ENCODE data around the gene NT5C. TPM values are rescaled to one million over a fixed set of nuclear protein-coding genes. Genes with fewer than 3 reads are reported as not detected.
A peak's percentile ranks its signal among the peaks of the same experiment; 100 is the strongest.

NT5C gene
- total RNA-seq, 4 donors from 2014 or later: 151 to 176 (median 156) TPM

DNA sequence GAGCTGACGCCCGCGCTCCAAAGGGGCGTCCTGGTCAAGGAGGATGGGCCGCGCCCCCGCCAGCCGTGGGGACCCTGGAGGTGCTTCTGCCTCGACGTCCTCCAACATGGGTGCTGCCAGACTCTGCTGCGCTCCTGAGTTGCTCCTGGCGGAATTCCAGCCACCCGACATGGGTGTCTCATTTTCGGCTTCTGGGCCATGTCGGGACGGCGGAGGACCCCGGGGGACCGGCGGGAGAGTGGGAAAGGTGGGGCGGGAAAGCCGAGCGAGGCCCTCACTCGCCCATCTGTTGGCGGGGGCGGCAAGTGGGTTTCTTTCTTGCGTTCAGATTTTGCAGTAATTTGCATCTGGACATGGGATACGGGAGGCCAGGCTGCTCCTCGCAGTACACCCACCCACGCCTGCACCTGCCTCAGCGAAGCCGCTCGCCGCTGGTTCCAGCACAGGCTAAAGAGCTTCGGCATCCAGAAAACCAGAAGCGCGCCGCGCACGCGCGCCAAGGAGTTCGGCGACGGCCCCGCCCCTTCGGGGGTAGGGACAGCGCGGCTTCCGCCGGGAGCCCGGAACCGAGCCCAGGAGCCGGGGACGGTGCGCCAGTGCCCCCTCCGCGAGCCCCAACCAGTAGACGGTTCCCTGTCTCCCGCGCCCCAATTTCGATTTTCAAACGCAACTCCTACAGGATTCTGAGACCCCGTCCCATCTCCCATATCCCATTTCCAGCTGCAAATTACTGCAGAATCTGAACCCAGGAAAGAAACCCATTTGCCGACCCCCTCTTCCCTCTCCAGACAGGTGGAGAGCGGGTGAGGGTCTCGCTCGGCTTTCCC lies 21.9 kb downstream of the NT5C start, which contains the start of gene ARMC7:
Gene ARMC7, plus strand, starts transcription at position 563 of the 827 bp plus-strand sequence. CDS start 320 bp downstream, outside the sequence.
- TF ChIP-seq, protein P1, sequence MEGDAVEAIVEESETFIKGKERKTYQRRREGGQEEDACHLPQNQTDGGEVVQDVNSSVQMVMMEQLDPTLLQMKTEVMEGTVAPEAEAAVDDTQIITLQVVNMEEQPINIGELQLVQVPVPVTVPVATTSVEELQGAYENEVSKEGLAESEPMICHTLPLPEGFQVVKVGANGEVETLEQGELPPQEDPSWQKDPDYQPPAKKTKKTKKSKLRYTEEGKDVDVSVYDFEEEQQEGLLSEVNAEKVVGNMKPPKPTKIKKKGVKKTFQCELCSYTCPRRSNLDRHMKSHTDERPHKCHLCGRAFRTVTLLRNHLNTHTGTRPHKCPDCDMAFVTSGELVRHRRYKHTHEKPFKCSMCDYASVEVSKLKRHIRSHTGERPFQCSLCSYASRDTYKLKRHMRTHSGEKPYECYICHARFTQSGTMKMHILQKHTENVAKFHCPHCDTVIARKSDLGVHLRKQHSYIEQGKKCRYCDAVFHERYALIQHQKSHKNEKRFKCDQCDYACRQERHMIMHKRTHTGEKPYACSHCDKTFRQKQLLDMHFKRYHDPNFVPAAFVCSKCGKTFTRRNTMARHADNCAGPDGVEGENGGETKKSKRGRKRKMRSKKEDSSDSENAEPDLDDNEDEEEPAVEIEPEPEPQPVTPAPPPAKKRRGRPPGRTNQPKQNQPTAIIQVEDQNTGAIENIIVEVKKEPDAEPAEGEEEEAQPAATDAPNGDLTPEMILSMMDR (IDR thresholded peaks at IDR 0.05): peak in 1 of 6 experiments; percentile 4
- TF ChIP-seq POLR2A (IDR thresholded peaks at IDR 0.05): peak; percentile 85 to 88
- Histone ChIP-seq H3K9me3 (no peaks in the 10 kb centered on the region), H3K4me1 (peaks cover 0 to 28% (median 6%) of the 10 kb centered on the region in 4 donors), H3K36me3 (no peaks in the 10 kb centered on the region), H3K27ac (peak within 1 kb of the TSS; percentile 81 to 87 (median 84)), H3K4me3 (peak within 1 kb of the TSS; percentile 69 to 87 (median 78)), H3K27me3 (no peaks in the 10 kb centered on the region)
- DNase-seq: peak; percentile 85 to 96 (median 95)

DNA sequence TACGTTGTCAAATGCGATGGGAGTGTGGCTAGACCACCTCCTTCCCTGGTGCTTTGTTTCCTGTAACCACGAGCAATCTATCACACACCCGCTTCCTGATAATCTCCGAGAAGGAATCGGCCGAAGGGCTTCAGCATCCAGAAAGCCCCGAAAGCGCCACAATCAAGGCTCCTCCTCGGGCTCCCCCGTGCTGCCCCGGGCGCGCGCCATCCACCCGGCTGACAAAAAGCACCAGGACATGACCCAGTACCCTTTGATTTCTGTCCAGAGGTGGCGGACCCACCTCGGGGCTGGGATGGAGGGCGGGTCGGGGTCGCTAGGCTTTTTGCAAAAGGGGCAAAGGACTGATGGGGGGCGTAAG lies 22.5 kb downstream of the NT5C start:
- no peak for DNase-seq
- TF ChIP-seq, protein P1 (IDR thresholded peaks at IDR 0.05): no peak
- no peak for TF ChIP-seq POLR2A (IDR thresholded peaks at IDR 0.05)
- Histone ChIP-seq H3K36me3 (no peaks in the 10 kb centered on the region), H3K27me3 (no peaks in the 10 kb centered on the region), H3K4me3 (peak overlapping the region; percentile 69 to 87 (median 78)), H3K27ac (peak overlapping the region in 1 of 4 donors; percentile 87), H3K9me3 (no peaks in the 10 kb centered on the region), H3K4me1 (peaks cover 0 to 24% (median 5%) of the 10 kb centered on the region in 4 donors)

DNA sequence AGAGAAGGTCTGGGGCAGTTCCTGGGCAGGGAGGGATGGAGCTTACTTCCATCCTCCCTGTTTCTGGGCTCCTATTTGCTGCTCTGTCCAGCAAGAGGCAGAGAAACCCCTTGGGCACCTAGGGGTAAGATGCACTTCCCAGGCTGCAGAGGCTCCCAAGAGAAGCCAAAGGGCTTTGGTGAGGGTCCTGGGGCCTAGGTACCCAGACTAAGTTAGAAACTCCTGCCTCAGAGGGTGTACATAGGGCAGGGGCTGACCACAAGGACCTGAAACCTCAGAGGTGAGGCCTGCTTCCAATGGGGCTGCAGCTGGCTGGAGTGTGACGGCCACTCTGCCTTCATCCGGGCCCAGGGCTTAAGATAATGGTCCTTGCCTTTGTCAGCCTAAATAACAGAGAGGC lies 23.3 kb downstream of the NT5C start:
- Histone ChIP-seq H3K27me3 (no peaks in the 10 kb centered on the region), H3K9me3 (no peaks in the 10 kb centered on the region), H3K27ac (no peak overlapping the region), H3K4me1 (peaks cover 0 to 19% (median 3%) of the 10 kb centered on the region in 4 donors), H3K36me3 (no peaks in the 10 kb centered on the region), H3K4me3 (no peak overlapping the region)
- no peak for DNase-seq
- no peak for TF ChIP-seq POLR2A (IDR thresholded peaks at IDR 0.05)
- TF ChIP-seq, protein P1 (IDR thresholded peaks at IDR 0.05): no peak

DNA sequence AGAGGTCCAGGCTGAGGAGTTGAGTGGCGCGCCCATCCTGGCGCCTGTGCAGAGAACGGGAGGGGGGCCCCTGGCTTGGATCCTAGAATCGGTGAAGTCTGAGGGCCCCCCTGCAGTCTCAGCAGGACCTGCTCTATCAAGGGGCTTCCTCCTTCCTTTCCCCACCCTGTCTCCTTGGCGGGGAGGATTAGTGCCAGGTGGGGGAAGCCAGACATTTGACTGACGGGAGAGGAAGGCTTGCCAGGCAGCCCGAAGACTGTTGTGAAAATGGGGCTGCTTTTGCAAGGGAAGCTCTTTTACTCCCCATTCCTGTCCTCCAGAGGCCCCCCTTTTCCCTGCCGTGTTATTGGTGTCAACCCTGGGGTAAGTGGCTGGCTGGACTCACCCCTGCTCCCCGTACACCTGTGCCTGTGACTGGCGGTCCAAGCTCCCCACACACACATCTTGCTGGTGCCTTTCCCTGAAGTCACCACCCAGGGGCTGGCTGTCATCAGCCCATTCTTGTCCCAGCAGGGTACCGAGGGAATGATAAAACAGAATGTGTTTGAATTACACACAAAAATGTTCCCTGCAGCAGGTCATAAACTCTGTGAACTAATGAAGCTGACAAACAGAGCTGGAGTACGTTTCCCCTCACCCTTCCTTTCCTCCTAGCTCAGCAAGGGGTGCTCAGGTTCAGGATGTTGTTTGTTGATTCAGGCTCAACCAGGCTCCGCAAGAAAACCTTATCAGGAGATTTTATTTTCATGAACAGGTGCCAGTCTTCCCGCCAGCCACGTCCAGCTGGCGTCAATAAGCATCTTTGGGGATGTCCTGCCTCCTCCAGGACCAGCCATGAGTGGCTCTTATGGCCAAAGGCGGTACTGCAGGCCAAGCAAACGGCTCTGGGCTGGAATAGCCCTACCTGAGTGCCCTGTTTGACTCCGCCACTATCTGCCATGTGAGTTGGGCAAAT lies 26.1 kb downstream of the NT5C start:
- TF ChIP-seq, protein P1 (IDR thresholded peaks at IDR 0.05): peak; percentile 58 to 87 (median 76)
- TF ChIP-seq POLR2A (IDR thresholded peaks at IDR 0.05): no peak
- peak overlapping the region in 1 of 4 donors; percentile 34 for H3K27ac ChIP-seq
- peaks cover 0 to 4% (median 0%) of the 10 kb centered on the region in 3 donors for H3K36me3 ChIP-seq
- H3K9me3 ChIP-seq: no peaks in the 10 kb centered on the region
- peaks cover 0 to 8% (median 3%) of the 10 kb centered on the region in 4 donors for H3K4me1 ChIP-seq
- H3K27me3 ChIP-seq: no peaks in the 10 kb centered on the region
- DNase-seq: peak; percentile 38 to 82 (median 80)
- H3K4me3 ChIP-seq: no peak overlapping the region

Measured in Peyer's patch (tissue), 4 donors.